CD4-positive, alpha-beta T cell treated with Interleukin-2 at 100 ng/mL for 4 hours (primary cell): ENCODE results near the gene CASP8.
"Not testable (repeated sequence)": the region's sequence is repeated elsewhere in the genome, so short reads cannot be mapped to it uniquely, and the experiment has no call there.

ENCODE experiments used
- DNase-seq: peaks from one replicate; pipeline ENCODE4 v3.0.0-alpha.2; 2020; ENCODE audit warnings: low spot score

Gene CASP8

DNA sequence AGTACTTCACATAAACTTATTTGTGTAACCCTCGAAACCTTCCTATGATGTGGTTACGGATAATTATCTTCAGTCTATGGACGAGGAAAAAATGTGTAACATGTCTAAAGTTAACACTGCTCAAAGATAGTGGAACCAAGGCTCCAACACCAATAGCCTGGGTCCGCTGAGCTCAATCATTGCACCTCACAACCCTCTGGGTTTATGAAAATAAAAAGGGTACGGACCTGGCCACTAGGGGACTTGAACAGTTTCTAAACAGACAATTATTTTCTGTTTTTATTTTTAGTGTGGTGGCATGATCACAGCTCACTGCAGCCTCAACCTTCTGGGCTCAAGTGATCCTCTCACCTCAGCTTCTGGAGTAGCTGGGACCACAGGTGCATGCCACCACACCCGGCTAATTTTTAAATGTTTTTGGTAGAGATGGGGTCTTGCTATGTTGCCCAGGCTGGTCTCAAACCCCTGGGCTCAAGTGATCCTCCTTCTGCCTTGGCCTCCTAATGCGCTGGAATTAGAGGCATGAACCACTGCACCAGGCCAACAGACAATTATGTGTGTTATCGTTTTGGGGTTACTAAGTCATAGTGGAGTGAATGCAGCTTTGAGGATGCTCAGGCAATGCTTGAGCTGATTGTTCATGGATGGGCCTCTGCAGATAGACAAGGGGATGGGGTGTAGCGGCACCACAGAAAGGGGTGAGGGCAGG is 10.1 kb downstream of the CASP8 start:
- DNase-seq = no peak

GRCh38 chr2:201271917-201272316 is 11.6 kb downstream of the CASP8 start:
- no peak for DNase-seq

GRCh38 chr2:201273330-201273983 is 13.1 kb downstream of the CASP8 start:
- DNase-seq = no peak

DNA sequence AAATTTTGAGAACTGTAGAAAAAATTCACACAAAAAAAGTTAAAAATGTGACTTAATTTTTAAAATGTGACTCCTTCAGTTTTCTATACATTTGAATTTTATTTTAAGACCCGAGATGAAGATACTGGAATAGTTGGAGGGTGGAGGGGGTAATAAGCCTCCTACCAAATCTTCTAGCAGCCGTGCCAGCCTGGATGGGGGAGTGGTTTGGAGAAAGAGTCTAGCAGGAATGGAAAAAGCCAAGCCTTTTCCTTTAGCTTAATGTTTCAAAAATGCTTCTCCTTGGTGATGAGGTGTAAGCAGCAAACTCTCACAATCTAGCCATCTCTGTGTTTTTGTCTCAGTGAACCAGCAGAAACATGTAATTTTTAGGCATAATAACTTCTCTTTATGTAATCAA is 14.7 kb downstream of the CASP8 start:
- DNase-seq = no peak

GRCh38 chr2:201275990-201276389 is 15.7 kb downstream of the CASP8 start:
- DNase-seq = no peak

- no peak for DNase-seq
Observed at GRCh38 chr2:201276511-201276910, 16.2 kb downstream of the CASP8 start.

GRCh38 chr2:201279079-201279478 is 18.7 kb downstream of the CASP8 start:
- DNase-seq = no peak

DNA sequence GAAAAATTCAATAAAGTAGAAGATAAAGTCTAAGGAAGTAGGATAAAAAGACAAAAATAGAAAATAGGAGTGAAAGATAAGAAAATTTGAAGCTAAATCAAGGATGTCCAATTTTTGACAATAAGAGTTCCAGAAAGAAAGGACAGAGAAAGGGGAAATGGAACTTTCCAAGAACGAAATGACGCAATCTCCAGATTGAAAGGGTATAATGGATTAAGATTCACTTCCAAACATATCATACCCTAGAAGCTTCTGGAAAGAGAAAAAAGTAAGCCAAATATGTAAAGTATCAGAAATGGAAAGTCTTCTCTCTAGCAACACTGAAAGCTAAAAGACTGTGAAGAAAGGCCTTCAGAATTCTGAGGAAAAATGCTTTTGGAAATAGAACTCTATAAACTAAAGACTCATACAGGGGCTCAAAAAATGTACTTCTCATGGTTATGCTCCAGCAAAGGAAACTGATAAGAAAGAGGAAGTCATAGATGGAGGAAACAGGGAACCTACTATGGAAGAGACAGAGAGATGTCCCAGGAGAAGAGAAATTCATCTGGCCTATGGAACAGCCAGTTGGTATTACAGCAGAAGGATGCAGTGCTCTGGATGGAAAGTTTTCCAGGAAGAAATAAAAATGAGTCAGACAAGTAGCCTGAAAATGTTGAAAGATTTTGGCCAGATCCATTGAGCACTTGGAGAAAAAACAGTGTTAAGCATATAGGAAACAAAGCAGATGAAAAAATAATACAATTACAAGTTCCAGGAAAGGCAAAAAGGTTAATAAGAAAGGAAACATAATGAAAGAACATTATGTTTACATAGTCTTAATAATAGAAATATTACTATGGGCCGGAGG is 20.1 kb downstream of the CASP8 start:
- no peak for DNase-seq

DNA sequence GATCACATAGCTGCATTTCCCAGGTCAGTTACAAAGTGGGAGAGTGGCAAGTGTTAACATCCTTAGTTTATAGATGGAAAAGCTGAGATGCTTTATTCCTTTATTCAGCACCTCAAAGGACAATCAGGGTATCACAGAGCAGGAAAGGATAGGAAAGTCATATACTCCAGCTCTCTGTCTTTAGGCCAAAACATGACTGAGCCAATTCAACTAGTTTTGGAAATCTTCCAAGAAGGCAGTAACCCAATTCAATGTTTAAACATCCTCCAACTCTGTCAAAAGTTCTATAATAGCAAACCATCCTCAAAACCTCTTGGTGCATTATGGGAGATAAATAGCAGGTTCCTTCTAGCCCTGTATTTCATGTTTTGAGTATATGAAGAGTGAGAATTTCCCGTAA is 25.2 kb downstream of the CASP8 start:
- no peak for DNase-seq

GRCh38 chr2:201290457-201291148 is 30.3 kb downstream of the CASP8 start:
- not testable (repeated sequence) for DNase-seq

GRCh38 chr2:201298462-201299052 is 38.2 kb downstream of the CASP8 start:
- DNase-seq = no peak

GRCh38 chr2:201299929-201300328 is 39.6 kb downstream of the CASP8 start:
- not testable (repeated sequence) for DNase-seq

GRCh38 chr2:201307876-201308275 is 47.5 kb downstream of the CASP8 start:
- no peak for DNase-seq

- no peak for DNase-seq
Observed at GRCh38 chr2:201308914-201309313, 48.6 kb downstream of the CASP8 start.

DNA sequence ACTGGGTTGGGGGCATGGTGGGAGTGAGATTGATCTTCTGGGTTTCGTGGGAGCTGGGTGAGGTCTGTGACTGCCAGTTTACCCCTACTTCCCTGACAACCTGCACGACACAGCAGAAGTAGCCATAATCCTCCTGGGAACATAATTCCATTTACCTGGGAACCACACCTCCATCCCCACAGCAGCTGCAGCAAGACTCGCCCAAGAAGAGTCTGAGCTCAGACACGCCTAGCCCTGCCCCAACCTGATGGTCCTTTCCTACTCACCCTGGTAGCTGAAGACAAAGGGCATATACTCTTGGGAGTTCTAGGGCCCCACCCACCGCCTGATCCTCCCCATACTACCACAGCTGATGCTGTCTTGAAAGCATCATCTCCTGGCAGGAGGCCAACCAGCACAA is 53.0 kb downstream of the CASP8 start:
- no peak for DNase-seq

DNA sequence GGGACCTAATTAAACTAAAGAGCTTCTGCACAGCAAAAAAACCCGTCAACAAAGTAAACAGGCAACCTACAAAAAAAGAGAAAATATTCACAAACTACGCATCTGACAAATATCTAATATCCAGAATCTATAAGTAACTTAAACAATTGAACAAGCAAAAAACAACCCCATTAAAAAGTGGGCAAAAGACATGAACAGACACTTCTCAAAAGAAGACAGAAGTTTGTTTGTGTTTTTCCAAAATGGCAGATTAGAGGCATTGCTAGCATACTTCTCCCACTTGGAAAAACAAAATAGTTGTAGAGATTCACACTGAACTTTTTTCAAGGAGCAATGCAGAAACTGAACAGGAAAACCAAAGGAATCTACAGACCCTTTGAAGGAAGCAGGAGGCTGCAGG is 59.2 kb downstream of the CASP8 start:
- DNase-seq = no peak

- DNase-seq = no peak
Observed at GRCh38 chr2:201320257-201320656, 59.9 kb downstream of the CASP8 start.

- no peak for DNase-seq
Observed at GRCh38 chr2:201320701-201321100, 60.4 kb downstream of the CASP8 start.

DNA sequence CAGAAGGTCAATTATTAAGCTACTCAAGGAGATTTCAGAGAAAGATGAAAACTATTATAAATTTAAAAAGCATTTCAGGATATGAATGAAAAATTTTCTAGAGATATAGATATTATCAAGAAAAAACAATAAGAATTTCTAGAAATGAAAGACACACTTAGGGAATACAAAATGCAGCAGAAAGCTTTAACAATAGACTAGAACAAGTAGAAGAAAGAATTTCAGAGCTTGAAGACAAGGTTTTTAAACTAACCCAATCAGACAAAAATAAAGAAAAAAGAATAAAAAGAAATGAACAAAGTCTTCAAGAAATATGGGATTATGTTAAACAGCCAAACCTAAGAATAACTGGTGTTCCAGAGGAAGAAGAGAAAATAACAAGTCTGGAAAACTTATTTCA is 62.4 kb downstream of the CASP8 start:
- DNase-seq = no peak

GRCh38 chr2:201327678-201328077 is 67.3 kb downstream of the CASP8 start:
- DNase-seq = no peak

DNA sequence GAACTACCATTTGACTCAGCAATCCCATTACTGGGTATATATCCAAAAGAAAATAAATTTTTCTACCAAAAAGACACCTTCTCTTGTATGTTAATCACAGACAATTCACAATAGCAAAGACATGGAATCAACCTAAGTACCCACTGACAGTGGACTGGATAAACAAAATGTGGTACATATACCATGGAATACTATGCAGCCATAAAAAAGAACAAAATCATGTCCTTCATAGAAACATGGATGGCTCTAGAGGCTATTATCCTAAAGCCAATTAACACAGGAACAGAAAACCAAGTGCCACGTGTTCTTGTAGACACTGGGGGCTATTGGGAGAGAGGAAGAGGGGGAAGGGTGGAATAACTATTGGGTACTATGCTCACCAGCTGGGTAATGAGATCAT is 69.1 kb downstream of the CASP8 start:
- DNase-seq = no peak
